K562 (cell line): ENCODE results near the gene NAP1L1. TPM values are rescaled to one million over a fixed set of nuclear protein-coding genes. Genes with fewer than 3 reads are reported as not detected.

Source experiments
- ATAC-seq: fragments of 200-7000 bp; cut with Tn5 transposase; 3 replicates; pipeline ENCODE4 v1.9.1; 2020; ENCODE audit warnings: moderate library complexity
- BruUV-seq: library from RNA; stranded (reverse); fragments of 400-500 nt; replicated peaks from 2 replicates; lab custom pipeline; 2021; lab: Mats Ljungman, UMichigan
- CTCF ChIA-PET: fragments of 300-600 bp; formaldehyde crosslinking; extraction: SDS; loops from one replicate; lab custom pipeline; 2021; ENCODE audit warnings: low intra/inter-chr PET ratio; lab: Yijun Ruan, JAX
- POLR2A ChIA-PET: fragments of 300-600, 350-650 bp; sonication (Branson Sonifier 250); formaldehyde crosslinking; extraction: SDS; loops from one replicate; lab custom pipeline; 2021; ENCODE audit warnings: antibody characterized with exemption, inconsistent platforms; lab: Yijun Ruan, JAX
- DNase-seq, 4 experiments: peaks; one replicate each; pipeline versions ENCODE4 v3.0.0 to v3.0.0-alpha.2; 2011 to 2018; ENCODE audit warnings: low spot score in 3 of 4, mixed read lengths in 3 of 4; ENCODE audit errors: extremely low read depth in 1 of 4
- FAIRE-seq: peaks from 2 replicates; lab custom pipeline; 2011; peaks lifted over from hg19 to GRCh38; lab: Jason Lieb, UNC
- H2AFZ ChIP-seq: 2 replicates; pipeline ENCODE4 v1.6.0; 2011; ENCODE audit warnings: low read depth, low read length, control low read depth, inconsistent platforms
- H3K27ac ChIP-seq: fragments of 200-600 bp; 3 replicates; pipeline ENCODE4 v1.8.0; 2011; ENCODE audit warnings: low read depth, mild to moderate bottlenecking, control low read depth, inconsistent platforms, low read length, moderate library complexity, mixed read lengths; ENCODE audit errors: extremely low read depth
- H3K27me3 ChIP-seq, 2 experiments: fragments of 300-600 bp in 1 of 2; 2 replicates in 1 of 2; 3 replicates in 1 of 2; pipeline versions ENCODE4 v1.6.0 to v1.8.0; 2011; ENCODE audit warnings: inconsistent platforms in 2 of 2, low read length in 2 of 2, mild to moderate bottlenecking in 1 of 2, mixed read lengths in 1 of 2, moderate library complexity in 1 of 2; ENCODE audit not compliant: control insufficient read depth in 2 of 2, insufficient read depth in 2 of 2
- H3K36me3 ChIP-seq: fragments of 300-600 bp; 3 replicates; pipeline ENCODE4 v1.8.0; 2011; ENCODE audit warnings: mild to moderate bottlenecking, low read length, inconsistent platforms; ENCODE audit not compliant: control insufficient read depth, insufficient read depth
- H3K4me1 ChIP-seq, 2 experiments: fragments of 200-600 bp in 1 of 2; replicated peaks in 1 of 2; 2 replicates in 1 of 2; 3 replicates in 1 of 2; pipeline versions ENCODE4 v1.5.1 to v1.8.0; 2011; ENCODE audit warnings: inconsistent platforms in 2 of 2, low read length in 2 of 2, mild to moderate bottlenecking in 1 of 2, mixed read lengths in 1 of 2, moderate library complexity in 1 of 2; ENCODE audit not compliant: control insufficient read depth in 2 of 2, insufficient read depth in 2 of 2
- H3K4me2 ChIP-seq: 2 replicates; pipeline ENCODE4 v1.6.1; 2011; ENCODE audit warnings: low read length, control low read depth, inconsistent platforms, mixed read lengths; ENCODE audit not compliant: insufficient read depth
- H3K4me3 ChIP-seq: fragments of 200-600 bp; sonication (generic), shearing (Covaris generic); 2 replicates; pipeline ENCODE4 v1.5.1; 2016; ENCODE audit warnings: control low read depth, inconsistent platforms
- H3K79me2 ChIP-seq: fragments of 200-600 bp; 3 replicates; pipeline ENCODE4 v1.8.0; 2011; ENCODE audit warnings: low read length, inconsistent platforms; ENCODE audit not compliant: control insufficient read depth, insufficient read depth
- H3K9ac ChIP-seq, 2 experiments: 2 replicates each; pipeline versions ENCODE4 v1.6.0 to v1.6.1; 2011; ENCODE audit warnings: low read depth in 2 of 2, low read length in 2 of 2, control low read depth in 1 of 2, inconsistent platforms in 1 of 2, mild to moderate bottlenecking in 1 of 2, mixed read lengths in 1 of 2; ENCODE audit not compliant: insufficient read depth in 1 of 2
- H3K9me1 ChIP-seq: one replicate; pipeline ENCODE4 v1.6.0; 2011; ENCODE audit warnings: inconsistent platforms, mild to moderate bottlenecking, low read length, moderate library complexity; ENCODE audit not compliant: control insufficient read depth, insufficient read depth
- H3K9me3 ChIP-seq: replicated peaks from 2 replicates; pipeline ENCODE4 v1.5.1; 2011; ENCODE audit warnings: low read depth, low read length, inconsistent platforms; ENCODE audit not compliant: control insufficient read depth, insufficient read depth
- H4K20me1 ChIP-seq: replicated peaks from 2 replicates; pipeline ENCODE4 v1.6.1; 2011; ENCODE audit warnings: low read length, inconsistent platforms, mixed read lengths; ENCODE audit not compliant: control insufficient read depth, insufficient read depth
- CBX3 ChIP-seq, 2 experiments: IDR thresholded peaks; 1 replicate in 1 of 2; 2 replicates in 1 of 2; pipeline ENCODE4 v1.6.1; 2012; ENCODE audit warnings: inconsistent platforms in 2 of 2, low read length in 2 of 2, borderline replicate concordance in 1 of 2, control low read depth in 1 of 2
- HDAC1 ChIP-seq, 2 experiments: fragments of 450-650 bp; IDR thresholded peaks; 2 replicates each; pipeline ENCODE4 v1.6.1; 2016 to 2017; ENCODE audit warnings: inconsistent platforms in 1 of 2, mild to moderate bottlenecking in 1 of 2, moderate library complexity in 1 of 2
- NR1H2 ChIP-seq: sonication (generic); formaldehyde crosslinking; IDR thresholded peaks from 2 replicates; pipeline ENCODE4 v1.4.0; 2020; ENCODE audit warnings: mild to moderate bottlenecking, missing genetic modification reagents
- TRIM24 ChIP-seq, 2 experiments: fragments of 450-650 bp; IDR thresholded peaks; 2 replicates each; pipeline ENCODE4 v1.6.1; 2016
- WGBS: fragments of 100-300 bp; shearing (Covaris generic); methylation state at CpG from one replicate; pipeline ENCODE4 v1.1.6; 2016; ENCODE audit warnings: low coverage, mixed read lengths; ENCODE audit not compliant: insufficient coverage; ENCODE audit errors: missing lambda C conversion rate; 5-methylcytosine and 5-hydroxymethylcytosine counted together
- in situ Hi-C: fragments of 300-500 bp; cut with MboI; formaldehyde crosslinking; loops from 4 replicates; pipeline ENCODE4 v1.15.0; 2018; ENCODE audit warnings: inconsistent platforms, mixed read lengths
- intact Hi-C: fragments of 100-400 bp; cut with micrococcal nuclease; formaldehyde crosslinking; loops from 2 replicates; pipeline ENCODE4 v1.14.2; 2022
- polyA plus RNA-seq, 8 experiments: library from polyadenylated mRNA; depleted of rRNA in 4 of 8; stranded (reverse) in 5 of 8; unstranded in 3 of 8; fragments of >200 nt; fragmentation: Nextera tagmentation in 2 of 8; fragmentation: Illumina TruSeq in 1 of 8; extraction: Ambion mirVana in 2 of 8; extraction: Trizol in 1 of 8; gene quantifications; 2 replicates each; pipeline versions ENCODE4 v1.2.1 to v1.2.3, GENCODE V29; 2011 to 2014; ENCODE audit warnings: inconsistent platforms in 1 of 8, missing spikeins in 1 of 8
- total RNA-seq, 7 experiments: library from RNA; depleted of rRNA in 6 of 7; stranded (reverse); fragments of >200 nt in 6 of 7; fragmentation: Illumina TruSeq in 2 of 7; extraction: Trizol in 2 of 7; gene quantifications; 2 replicates each; pipeline versions ENCODE4 v1.2.1 to v1.2.3, GENCODE V29; 2011 to 2021; ENCODE audit warnings: low replicate concordance in 1 of 7
- TF ChIP-seq, protein P1 (sequence below): fragments of 250-450 bp; sonication (Bioruptor Pico); IDR thresholded peaks from 2 replicates; pipeline ENCODE4 v1.4.0; 2020; ENCODE audit warnings: mild to moderate bottlenecking
- TF ChIP-seq, protein P2 (sequence below): fragments of 450-650 bp; IDR thresholded peaks from 2 replicates; pipeline ENCODE4 v1.6.1; 2018; ENCODE audit warnings: mild to moderate bottlenecking, low read depth; ENCODE audit not compliant: partially characterized antibody
- TF ChIP-seq, protein P3 (sequence below): fragments of 450-650 bp; IDR thresholded peaks from 2 replicates; pipeline ENCODE4 v1.7.0; 2016; ENCODE audit warnings: borderline replicate concordance

The NAP1L1 gene
- total and polyA plus RNA-seq, 9 of the 15 experiments (the other 6 are each of a cell fraction or from before 2014, with no cell fraction given) = 287 to 747 (median 450) TPM

DNA sequence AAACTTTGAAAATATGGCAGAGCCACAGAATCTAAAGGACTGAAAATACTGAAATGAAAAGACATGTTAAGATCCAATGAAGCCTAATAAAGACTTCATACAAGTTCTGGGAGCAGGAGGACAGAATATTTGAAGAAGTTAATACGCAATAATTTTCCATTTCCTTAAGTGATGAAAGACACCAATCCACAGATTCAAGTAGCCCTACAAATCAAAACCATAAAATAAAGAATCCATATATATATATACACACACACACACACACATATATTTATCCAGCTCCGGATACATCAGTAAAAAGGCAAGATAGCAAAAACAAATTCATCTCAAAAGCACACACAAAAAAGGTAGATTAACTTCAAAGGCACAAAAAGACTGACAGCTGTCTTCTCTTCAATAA lies 5.7 kb downstream of the NAP1L1 start:
- CTCF ChIA-PET = no interaction called here
- WGBS = 85% methylated on average over 2 of the region's 2 CpGs
- Histone ChIP-seq H3K36me3 (peaks cover 77% of the 10 kb centered on the region), H2AFZ (no peak overlapping the region)
- in situ Hi-C loops = loop anchor here (5.0 to 10.0 kb wide), 2 partner anchors 79 to 266 kb away; partner anchors contain the start of gene BBS10
- TF ChIP-seq TRIM24 (IDR thresholded peaks at IDR 0.05) (peak; percentile 49 to 55), CBX3 (IDR thresholded peaks at IDR 0.05; ENCODE audit: borderline replicate concordance in 1 of 2, low read length in 2 of 2) (0 out of 3 replicates have a peak, but pooled peaks of 1 of the 2 experiments have one; percentile 62), HDAC1 (IDR thresholded peaks at IDR 0.05) (peak in 1 of 2 experiments; percentile 81; a peak in 1 of 4 replicates), NR1H2 (CRISPR knock-in tag) (no peak)
- TF ChIP-seq, protein P1, sequence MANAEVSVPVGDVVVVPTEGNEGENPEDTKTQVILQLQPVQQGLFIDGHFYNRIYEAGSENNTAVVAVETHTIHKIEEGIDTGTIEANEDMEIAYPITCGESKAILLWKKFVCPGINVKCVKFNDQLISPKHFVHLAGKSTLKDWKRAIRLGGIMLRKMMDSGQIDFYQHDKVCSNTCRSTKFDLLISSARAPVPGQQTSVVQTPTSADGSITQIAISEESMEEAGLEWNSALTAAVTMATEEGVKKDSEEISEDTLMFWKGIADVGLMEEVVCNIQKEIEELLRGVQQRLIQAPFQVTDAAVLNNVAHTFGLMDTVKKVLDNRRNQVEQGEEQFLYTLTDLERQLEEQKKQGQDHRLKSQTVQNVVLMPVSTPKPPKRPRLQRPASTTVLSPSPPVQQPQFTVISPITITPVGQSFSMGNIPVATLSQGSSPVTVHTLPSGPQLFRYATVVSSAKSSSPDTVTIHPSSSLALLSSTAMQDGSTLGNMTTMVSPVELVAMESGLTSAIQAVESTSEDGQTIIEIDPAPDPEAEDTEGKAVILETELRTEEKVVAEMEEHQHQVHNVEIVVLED = no peak
- TF ChIP-seq, protein P2, sequence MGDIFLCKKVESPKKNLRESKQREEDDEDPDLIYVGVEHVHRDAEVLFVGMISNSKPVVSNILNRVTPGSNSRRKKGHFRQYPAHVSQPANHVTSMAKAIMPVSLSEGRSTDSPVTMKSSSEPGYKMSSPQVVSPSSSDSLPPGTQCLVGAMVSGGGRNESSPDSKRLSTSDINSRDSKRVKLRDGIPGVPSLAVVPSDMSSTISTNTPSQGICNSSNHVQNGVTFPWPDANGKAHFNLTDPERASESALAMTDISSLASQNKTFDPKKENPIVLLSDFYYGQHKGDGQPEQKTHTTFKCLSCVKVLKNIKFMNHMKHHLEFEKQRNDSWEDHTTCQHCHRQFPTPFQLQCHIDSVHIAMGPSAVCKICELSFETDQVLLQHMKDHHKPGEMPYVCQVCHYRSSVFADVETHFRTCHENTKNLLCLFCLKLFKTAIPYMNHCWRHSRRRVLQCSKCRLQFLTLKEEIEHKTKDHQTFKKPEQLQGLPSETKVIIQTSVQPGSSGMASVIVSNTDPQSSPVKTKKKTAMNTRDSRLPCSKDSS = peak; percentile 62
- TF ChIP-seq, protein P3, sequence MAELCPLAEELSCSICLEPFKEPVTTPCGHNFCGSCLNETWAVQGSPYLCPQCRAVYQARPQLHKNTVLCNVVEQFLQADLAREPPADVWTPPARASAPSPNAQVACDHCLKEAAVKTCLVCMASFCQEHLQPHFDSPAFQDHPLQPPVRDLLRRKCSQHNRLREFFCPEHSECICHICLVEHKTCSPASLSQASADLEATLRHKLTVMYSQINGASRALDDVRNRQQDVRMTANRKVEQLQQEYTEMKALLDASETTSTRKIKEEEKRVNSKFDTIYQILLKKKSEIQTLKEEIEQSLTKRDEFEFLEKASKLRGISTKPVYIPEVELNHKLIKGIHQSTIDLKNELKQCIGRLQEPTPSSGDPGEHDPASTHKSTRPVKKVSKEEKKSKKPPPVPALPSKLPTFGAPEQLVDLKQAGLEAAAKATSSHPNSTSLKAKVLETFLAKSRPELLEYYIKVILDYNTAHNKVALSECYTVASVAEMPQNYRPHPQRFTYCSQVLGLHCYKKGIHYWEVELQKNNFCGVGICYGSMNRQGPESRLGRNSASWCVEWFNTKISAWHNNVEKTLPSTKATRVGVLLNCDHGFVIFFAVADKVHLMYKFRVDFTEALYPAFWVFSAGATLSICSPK = no peak
- TF ChIP-seq, all 486 proteins: peak for 4
- H3K27me3 ChIP-seq = no peaks in the 10 kb centered on the region
- intact Hi-C loops = no loop called here
- H3K9ac ChIP-seq = no peak overlapping the region
- no peak overlapping the region for H3K4me2 ChIP-seq
- H4K20me1 ChIP-seq = peaks cover 20% of the 10 kb centered on the region; the same call in 1 of the 2 replicates
- no TSS peak for BruUV-seq
- no peaks in the 10 kb centered on the region for H3K9me1 ChIP-seq
- ATAC-seq (no peak), FAIRE-seq (no peak), DNase-seq (no peak)
- H3K4me1 ChIP-seq = peaks cover 2 to 33% of the 10 kb centered on the region in 2 experiments
- no peak overlapping the region for H3K4me3 ChIP-seq
- H3K79me2 ChIP-seq = peaks cover 100% of the 10 kb centered on the region
- POLR2A ChIA-PET = interaction anchor here (0.8 kb wide), 1 partner anchor 128 kb away, joined by 5 read pairs; no protein-coding TSS in a partner anchor
- H3K9me3 ChIP-seq = no peaks in the 10 kb centered on the region
- H3K27ac ChIP-seq = no peak overlapping the region; the same call in 2 of the 3 replicates
